ENCODE results near the gene ZNF222.

The ZNF222 gene

DNA sequence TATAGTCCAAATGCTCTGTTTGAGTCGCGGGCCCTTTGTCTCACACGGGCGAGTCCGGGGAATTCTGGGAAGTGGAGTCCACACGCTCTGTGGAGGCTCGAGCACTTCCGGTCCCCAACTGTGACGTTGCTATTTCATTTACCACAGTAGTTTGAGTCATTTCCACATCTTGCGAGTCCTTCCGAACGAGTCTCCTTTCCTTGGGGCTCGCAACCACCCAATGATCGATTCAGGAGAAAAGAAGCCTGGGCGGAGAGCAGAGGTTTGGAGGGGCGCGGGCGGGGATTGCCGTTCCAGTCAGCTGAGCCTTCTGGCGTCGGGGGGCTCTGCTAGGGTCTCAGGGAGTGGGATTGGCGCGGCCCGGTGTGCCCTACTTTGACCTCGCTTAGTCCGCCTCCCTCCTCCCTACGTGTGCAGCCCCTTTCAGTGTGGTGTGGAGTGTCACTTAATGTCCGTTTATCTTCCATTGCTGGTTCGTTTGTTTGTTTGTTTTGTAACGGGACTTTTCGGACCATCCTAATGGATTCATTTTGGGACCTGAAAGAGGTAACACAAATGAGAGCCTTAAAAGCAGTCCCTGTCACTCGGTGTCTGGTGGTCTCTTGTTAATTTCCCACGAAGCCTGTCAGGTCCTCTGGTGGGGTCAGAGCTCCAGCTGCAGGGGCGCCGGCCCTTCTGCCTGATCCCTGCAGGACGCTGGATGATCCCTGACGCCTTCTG is at the start of gene ZNF222:
TSS of gene ZNF222 (plus strand) at position 163 of the 720 bp plus-strand sequence. CDS start at position 221, 58 bp downstream.
- DNase-seq: peak; percentile 77 to 90

- no peak for DNase-seq
Observed at GRCh38 chr19:43976732-43977131, 48.4 kb upstream of the ZNF222 start.

DNA sequence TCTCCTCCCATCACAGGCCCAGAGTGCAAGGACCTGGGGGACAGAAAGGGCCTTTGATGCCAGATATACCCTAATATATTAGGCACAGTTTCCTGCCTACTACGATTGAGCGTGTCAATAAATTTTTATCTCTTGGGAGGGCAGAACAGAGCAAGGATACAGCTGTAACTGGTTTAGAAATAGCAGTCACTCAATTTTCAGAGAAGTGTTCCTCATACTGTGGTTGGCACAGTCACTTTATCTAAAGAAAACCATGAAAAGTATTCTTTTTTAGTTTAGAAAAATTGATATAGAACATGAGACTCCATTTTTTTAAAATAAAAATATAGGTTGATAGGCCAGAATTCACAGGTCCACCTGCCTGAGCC is 41.7 kb upstream of the ZNF222 start:
- DNase-seq: no peak

GRCh38 chr19:43983912-43984686 is 41.1 kb upstream of the ZNF222 start, which contains the start of gene ZNF155:
TSS of gene ZNF155 (plus strand) at chr19:43984188. CDS start at chr19:43988544, 4,356 bp downstream.
- DNase-seq: peak; percentile 98 to 99

GRCh38 chr19:43984687-43985000 is 40.5 kb upstream of the ZNF222 start:
- peak in 1 of 2 experiments; percentile 46 for DNase-seq

GRCh38 chr19:43997631-43998290 is 27.4 kb upstream of the ZNF222 start:
- DNase-seq: no peak

- no peak for DNase-seq
Observed at GRCh38 chr19:44002212-44002565, 23.0 kb upstream of the ZNF222 start.

- peak; percentile 95 to 98 for DNase-seq
Observed at GRCh38 chr19:44002566-44003460, 22.4 kb upstream of the ZNF222 start, which contains the start of gene ZNF230. TSS of gene ZNF230 (plus strand) at chr19:44002957. CDS start at chr19:44007079, 4,122 bp downstream.

DNA sequence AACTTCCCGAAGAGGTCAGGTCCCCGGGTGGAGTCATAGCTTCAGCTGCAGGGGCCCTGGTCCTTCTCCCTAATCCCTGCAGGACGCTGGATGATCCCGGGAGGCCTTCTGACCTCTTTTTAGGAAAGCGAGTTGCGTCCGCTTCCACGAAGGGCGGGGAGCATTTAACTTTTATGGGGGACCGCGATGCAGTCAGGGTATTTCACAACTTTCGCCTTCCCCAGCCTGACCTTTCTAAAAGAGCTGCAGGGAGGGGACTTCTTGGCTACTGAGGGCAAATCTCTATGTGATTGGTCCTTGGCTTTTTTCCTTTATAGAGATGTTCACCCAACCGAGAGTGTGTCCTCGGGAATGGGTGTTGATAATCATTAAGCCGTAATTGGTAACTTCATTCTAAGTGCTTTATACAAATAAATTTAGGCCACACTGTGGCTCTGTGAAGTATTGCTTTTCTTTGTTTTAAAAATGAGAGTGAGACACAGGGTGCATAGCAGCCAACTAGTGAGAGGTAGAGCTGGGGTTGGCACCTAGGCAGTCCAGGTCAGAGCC is 21.6 kb upstream of the ZNF222 start:
- DNase-seq: peak in 1 of 2 experiments; percentile 39

DNA sequence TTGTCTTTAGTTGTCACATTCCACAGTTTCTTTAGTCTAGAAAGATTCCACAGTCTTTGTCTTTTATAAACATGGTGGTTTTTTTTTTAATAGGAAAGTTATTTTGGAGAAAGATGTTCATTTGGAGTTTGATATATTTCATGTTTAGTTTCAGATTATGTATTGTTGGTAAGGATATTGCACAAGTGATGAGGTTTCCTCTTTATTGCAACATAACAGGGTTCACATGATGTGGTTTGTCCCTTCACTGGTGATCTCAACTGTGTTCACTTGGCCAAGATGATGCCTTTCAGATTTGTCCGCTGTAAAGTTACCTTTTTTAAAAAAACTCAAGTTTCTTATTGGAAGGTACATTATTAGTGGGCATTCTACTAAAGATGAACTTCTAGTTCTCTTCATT is 19.2 kb upstream of the ZNF222 start:
- DNase-seq: no peak

DNA sequence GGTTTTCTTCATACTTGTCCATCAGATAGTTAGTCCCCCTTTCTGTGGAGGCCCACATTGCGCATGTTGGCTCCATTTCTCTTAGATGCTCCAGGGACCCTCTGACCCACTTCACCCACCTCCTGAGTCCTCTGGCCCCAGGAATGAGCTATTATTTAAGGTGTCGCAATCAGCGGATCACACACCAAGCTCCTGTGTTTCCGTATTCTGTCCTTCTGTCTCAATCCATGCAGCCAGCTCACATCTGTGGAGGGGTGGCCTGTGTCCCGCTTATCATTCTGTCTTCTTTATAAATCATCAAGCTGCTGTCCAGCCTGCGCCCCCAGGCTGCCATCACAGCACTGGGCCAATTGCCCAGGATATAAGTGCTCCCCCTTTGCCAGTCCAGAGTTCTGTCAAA is 17.7 kb upstream of the ZNF222 start:
- DNase-seq: no peak

- DNase-seq: no peak
Observed at GRCh38 chr19:44010468-44010867, 14.7 kb upstream of the ZNF222 start.

GRCh38 chr19:44019498-44019897 is 5.7 kb upstream of the ZNF222 start:
- no peak for DNase-seq

DNA sequence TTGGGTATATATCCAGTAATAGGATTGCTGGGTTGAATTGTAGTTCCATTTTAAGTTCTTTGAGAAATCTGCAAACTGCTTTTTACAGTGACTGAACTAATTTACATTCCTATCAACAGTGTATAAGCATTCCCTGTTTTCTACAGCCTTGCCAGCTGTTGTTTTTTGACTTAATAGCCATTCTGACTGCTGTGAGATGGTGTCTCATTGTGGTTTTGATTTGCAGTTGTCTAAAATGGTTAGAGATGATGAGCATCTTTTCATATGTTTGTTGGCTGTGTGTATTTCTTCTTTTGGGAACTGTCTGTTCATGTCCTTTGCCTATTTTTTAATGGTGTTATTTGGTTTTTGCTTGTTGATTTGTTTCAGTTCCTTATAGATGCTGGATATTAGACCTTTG is 4.0 kb upstream of the ZNF222 start:
- no peak for DNase-seq

- DNase-seq: no peak
Observed at GRCh38 chr19:44024900-44025216, 321 bp upstream of the ZNF222 start.

DNA sequence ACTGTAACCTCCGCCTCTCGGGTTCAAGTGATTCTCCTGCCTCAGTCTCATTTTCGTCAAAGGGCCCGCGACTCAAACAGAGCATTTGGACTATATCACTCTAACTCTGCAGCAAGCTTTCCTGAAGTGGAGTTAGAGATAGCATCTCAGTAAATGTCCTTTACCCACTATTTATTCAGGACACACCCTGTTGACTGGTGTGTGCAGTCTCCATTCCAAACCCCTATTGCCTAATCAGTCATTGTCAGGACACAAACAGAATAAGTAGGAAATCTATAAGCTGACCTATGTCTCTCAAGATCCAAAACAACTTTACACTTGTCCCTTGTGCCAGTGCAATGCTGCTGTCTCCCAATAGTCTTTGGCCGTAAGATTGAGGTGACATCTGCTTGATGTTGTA is 1.4 kb downstream of the ZNF222 start:
- no peak for DNase-seq

DNA sequence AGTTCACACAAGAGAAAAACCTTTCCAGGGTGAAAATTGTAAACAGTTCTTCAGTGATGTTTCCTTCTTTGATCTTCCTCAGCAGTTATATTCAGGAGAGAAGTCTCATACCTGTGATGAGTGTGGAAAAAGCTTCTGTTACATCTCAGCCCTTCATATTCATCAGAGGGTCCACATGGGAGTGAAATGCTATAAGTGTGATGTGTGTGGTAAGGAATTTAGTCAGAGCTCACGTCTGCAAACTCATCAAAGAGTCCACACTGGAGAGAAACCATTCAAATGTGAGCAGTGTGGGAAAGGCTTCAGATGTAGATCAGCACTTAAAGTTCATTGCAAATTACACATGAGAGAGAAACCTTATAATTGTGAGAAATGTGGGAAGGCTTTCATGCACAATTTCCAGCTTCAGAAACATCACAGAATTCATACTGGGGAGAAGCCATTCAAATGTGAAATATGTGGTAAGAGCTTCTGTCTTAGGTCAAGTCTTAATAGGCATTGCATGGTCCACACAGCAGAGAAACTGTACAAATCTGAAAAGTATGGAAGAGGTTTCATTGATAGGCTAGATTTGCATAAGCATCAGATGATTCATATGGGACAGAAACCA is 6.9 kb downstream of the ZNF222 start:
- no peak for DNase-seq

- no peak for DNase-seq
Observed at GRCh38 chr19:44042147-44042546, 17.0 kb downstream of the ZNF222 start.

DNA sequence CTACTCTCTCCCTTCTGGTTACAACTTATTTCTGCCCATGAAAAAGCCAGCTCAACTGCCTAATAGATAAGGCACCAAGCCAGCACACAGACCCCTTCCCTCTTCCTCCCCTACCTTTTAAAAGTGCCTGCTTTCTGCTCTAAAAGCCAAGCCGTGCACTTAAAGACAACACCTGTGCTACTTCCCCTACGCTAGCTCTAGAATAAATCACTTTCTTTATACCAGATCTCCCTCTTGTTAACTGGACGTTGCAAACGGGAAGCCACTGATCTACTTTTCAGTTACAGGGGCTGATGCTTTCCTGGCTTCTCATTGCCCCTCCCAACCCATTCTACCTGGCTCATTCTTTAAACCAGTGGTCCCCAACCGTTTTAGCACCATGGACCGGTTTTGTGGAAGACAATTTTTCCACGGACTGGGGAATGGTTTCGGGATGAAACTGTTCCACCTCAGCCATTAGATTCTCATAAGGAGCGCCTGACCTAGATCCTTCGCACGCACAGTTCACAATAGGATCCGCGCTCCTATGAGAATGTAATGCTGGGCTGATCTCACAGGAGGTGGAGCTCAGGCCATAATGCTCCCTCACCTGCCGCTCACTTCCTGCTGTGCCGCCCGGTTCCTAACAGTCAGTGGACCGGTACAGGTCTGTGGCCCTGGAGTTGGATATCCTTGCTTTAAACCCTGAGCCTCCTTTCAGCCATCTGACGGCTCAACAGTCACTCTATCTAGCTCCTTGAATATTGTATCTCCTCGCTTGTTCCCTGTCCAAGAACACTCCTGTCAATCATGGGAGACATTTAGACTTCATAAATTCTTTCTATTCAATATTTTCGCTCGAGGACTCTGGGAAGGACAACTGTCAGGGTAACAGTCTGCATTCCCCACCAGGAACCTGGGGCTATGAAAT is 25.8 kb downstream of the ZNF222 start:
- DNase-seq: peak; percentile 78 to 80

DNA sequence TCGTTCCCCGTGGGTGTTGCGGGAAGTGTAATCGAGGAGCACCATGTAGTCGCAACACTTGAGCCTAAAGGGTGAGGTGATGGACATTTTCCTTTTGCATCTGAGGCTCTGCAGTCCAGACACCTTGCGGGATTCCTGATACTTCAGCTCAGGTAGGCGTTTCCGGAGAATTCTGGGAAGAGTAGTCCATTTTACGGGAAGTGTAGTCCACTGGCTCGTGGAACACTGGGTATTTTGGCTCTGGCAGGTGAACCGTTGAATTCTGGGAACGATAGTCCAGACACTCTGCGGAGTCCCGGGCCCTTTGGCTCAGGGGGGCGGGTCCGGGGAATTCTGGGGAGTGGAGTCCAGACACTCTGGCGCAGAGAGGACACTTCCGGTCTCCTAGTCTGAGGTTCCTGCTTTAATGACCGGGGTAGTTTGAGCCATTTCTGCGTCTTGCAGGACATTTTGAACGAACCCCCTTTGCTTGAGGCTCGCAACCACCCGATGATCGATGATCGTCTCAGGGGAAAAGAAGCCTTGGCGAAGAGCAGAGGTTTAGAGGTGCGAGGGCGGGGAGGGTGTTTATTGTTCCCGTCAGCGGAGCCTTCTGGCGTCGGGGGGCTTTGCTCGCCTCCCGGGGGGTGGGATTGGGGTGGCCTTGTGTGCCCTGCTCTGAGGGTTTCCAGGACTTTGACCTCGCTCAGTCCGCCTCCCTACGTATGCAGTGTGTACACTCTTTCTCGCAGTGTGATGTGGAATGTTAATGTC is 26.6 kb downstream of the ZNF222 start, which contains the start of gene ZNF223:
TSS of gene ZNF223 (plus strand) at position 387 of the 753 bp plus-strand sequence. CDS start 3,141 bp downstream, outside the sequence.
- peak; percentile 99 for DNase-seq
